ENCODE results near the gene SDK1.

The SDK1 gene

DNA sequence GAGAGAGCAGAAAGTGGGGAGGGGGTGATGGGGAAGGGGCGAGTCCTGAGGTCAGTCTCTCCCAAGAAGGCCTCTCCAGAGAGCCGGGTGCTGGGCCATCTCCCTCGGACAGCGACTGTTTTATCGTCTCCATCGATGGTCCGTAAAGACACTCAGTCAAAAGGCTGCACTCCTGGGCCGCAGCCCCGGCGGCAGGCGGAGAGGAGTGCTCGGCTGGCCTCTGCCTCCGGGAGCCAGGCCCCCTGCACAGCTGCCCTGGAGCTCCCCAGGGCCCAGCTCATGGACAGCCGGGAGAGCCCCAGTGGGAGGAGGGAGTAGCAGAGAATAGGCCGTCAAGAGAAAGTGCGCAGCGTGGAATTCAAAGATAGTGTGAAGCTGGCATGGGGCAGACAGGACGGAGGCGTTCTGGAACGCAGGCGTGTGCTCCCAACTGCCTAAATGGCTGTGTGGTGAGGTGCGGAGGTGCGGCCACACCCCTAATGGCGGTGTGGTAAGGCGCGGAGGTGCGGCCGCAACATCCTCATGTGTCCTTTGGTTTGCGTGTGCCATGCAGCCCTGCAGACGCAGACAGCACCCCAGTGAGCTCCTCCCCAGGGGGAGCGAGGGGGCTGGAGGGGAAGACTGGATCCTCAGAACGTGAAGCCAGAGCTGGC, 903.6 kb downstream of the SDK1 start:
- no peak overlapping the region for H3K4me3 ChIP-seq (ENCODE audit: low read length)
- DNase-seq (ENCODE audit: low read depth) = no peak
- TF ChIP-seq, protein P1, sequence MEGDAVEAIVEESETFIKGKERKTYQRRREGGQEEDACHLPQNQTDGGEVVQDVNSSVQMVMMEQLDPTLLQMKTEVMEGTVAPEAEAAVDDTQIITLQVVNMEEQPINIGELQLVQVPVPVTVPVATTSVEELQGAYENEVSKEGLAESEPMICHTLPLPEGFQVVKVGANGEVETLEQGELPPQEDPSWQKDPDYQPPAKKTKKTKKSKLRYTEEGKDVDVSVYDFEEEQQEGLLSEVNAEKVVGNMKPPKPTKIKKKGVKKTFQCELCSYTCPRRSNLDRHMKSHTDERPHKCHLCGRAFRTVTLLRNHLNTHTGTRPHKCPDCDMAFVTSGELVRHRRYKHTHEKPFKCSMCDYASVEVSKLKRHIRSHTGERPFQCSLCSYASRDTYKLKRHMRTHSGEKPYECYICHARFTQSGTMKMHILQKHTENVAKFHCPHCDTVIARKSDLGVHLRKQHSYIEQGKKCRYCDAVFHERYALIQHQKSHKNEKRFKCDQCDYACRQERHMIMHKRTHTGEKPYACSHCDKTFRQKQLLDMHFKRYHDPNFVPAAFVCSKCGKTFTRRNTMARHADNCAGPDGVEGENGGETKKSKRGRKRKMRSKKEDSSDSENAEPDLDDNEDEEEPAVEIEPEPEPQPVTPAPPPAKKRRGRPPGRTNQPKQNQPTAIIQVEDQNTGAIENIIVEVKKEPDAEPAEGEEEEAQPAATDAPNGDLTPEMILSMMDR (IDR thresholded peaks at IDR 0.05; ENCODE audit: insufficient read depth, low read depth, low read length, missing control alignments) = no peak

DNA sequence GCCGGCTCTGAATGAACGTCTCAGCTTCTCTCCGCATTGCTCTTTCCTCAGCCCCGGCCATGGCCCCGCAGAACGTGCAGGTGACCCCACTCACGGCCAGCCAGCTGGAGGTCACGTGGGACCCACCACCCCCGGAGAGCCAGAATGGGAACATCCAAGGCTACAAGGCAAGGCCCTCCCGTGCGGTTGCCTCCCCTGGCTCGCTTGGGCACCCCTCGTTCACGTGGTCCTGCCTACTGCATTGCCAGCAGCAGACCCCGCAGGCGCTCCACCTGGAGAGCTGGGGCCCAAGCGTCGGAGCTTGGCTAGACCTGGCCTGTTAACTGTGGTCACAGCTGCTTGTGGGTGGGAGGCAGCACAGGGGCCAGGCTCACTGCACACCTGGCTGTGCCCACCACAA, 904.8 kb downstream of the SDK1 start:
- no peak overlapping the region for H3K4me3 ChIP-seq (ENCODE audit: low read length)
- no peak for DNase-seq (ENCODE audit: low read depth)
- TF ChIP-seq, protein P1 (IDR thresholded peaks at IDR 0.05; ENCODE audit: insufficient read depth, low read depth, low read length, missing control alignments) = no peak

DNA sequence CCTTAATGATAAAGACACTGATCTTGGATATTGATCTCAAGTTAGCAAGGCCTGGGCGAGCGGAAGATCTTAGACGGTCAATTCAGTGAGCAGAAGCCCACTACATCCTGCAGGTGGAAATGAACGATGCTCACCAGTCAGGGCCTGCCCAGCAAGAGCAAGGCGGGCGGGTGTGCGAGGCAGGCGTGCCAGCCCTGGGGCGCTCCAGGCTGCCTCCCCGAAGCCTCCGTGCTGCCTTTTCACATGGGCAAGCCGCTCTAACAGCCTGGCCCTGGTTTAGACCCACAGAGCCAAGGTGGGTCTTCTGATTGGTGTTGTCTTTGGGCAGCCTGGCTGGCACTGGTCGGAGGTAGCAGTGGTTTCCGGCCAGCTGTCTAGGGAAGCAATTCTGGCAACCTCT, 906.0 kb downstream of the SDK1 start:
- TF ChIP-seq, protein P1 (IDR thresholded peaks at IDR 0.05; ENCODE audit: insufficient read depth, low read depth, low read length, missing control alignments) = no peak
- no peak for DNase-seq (ENCODE audit: low read depth)
- no peak overlapping the region for H3K4me3 ChIP-seq (ENCODE audit: low read length)

GRCh38 chr7:4208086-4208485, 907.0 kb downstream of the SDK1 start:
- DNase-seq (ENCODE audit: low read depth) = no peak
- H3K4me3 ChIP-seq (ENCODE audit: low read length) = no peak overlapping the region
- TF ChIP-seq, protein P1 (IDR thresholded peaks at IDR 0.05; ENCODE audit: insufficient read depth, low read depth, low read length, missing control alignments) = no peak

GRCh38 chr7:4208586-4208985, 907.5 kb downstream of the SDK1 start:
- DNase-seq (ENCODE audit: low read depth) = no peak
- no peak overlapping the region for H3K4me3 ChIP-seq (ENCODE audit: low read length)
- TF ChIP-seq, protein P1 (IDR thresholded peaks at IDR 0.05; ENCODE audit: insufficient read depth, low read depth, low read length, missing control alignments) = no peak

- no peak for DNase-seq (ENCODE audit: low read depth)
- H3K4me3 ChIP-seq (ENCODE audit: low read length) = no peak overlapping the region
- TF ChIP-seq, protein P1 (IDR thresholded peaks at IDR 0.05; ENCODE audit: insufficient read depth, low read depth, low read length, missing control alignments) = no peak
Observed at GRCh38 chr7:4209126-4209525, 908.1 kb downstream of the SDK1 start.

- no peak for DNase-seq (ENCODE audit: low read depth)
- TF ChIP-seq, protein P1 (IDR thresholded peaks at IDR 0.05; ENCODE audit: insufficient read depth, low read depth, low read length, missing control alignments) = no peak
- H3K4me3 ChIP-seq (ENCODE audit: low read length) = no peak overlapping the region
Observed at GRCh38 chr7:4209966-4210365, 908.9 kb downstream of the SDK1 start.
